HG03558 (cell line): Measurements from ENCODE around the gene TOPAZ1.
"Not testable (repeated sequence)": the region's sequence is repeated elsewhere in the genome, so short reads cannot be mapped to it uniquely, and the experiment has no call there.

ENCODE experiments used
- ATAC-seq: cut with Tn5 transposase; IDR thresholded peaks from one replicate; pipeline ENCODE4 v1.9.1; 2021; ENCODE audit warnings: moderate number of reproducible peaks; ENCODE audit not compliant: unreplicated experiment; ENCODE audit errors: extremely low read depth

Gene TOPAZ1

DNA sequence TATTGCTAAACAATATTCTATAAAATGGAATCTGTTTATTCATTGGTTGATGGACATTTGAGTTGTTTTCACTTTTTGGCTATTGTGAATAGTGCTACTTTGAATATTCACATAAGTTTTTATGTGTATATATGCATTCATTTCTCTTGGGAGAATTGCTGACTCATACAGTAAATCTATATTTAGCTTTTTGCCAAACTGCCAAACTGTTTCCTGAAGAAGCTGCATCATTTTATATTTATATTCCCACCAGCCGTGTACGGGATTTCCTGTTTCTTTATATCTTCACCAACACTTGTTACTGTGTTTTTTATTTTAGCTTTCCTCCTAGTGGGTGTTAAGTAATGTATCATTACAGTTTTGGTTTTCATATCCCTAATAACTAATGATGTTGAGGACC is 84.3 kb downstream of the TOPAZ1 start:
- ATAC-seq = no peak

DNA sequence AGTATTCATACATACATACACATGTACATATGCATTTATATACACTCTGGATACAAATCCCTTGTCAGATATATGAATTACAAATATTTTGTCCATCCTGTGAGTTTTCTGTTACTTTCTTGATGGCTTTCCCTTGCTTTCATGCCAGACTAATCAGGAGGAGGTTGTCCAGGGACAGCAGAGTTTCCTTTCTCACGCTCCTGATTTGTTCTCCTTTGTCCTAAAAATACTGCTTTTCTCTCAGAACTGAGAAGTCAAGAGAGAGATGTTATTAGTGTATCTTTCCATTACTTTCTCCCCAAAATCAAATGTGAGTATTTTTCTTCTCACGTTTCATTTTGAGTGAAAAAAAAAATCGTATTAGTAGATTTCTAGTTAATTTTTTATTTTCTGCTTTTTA is 84.8 kb downstream of the TOPAZ1 start:
- no peak for ATAC-seq

DNA sequence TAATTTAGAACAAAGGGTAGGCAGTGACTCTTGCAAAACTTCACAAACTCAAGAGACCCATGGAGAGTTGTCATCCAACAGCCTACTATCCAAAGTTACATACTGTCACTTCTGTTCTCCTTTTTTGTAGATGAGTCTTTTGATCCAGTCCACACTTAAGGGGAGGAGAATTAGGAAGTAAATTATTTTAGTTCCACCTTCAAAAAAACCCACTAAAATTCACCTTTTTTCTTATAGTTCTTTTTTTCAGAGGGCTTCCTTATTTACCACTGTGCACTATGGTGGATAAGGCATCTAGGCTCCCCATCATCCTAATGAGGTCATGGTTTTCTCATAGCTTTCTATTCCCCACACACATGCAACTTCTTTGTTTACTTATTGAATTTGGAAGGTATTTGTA is 88.3 kb downstream of the TOPAZ1 start:
- no peak for ATAC-seq

DNA sequence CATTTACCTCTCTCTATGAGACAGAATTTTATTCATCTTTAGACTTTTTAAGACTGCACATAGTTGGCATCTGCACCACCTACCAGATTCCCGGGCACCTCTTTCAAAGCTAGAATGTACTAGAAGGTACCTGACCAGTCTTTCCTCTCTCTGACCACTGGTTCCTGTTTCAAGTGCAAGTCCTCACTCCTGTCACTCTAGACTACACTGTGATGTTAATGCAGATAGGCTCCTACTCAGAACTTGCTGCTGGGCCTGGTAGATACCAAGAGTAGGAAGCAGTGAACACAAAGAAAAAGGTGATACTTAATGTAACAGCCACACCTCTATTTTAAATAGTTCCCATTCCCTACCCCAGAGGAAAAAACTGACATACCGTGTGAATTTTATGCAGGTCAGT is 88.8 kb downstream of the TOPAZ1 start:
- ATAC-seq = no peak

DNA sequence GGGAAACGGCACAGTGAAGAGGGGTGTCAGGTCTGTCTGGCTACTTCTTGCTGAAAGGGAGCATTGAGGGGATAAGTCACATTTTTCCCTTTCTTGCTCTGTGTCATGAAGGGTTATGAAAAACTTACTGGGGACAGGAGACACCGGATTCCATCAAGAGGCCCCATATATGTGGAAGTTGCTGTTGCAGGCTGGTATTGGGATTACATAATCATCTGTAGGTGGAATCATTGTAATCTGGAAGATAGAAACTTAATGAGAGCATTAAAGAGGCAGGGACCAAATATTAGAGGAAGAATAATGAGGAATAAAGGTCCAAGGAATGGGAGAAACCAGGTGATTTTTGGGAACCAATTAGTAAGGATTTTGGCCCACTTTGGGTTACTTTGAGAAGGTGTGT is 92.6 kb downstream of the TOPAZ1 start:
- no peak for ATAC-seq

DNA sequence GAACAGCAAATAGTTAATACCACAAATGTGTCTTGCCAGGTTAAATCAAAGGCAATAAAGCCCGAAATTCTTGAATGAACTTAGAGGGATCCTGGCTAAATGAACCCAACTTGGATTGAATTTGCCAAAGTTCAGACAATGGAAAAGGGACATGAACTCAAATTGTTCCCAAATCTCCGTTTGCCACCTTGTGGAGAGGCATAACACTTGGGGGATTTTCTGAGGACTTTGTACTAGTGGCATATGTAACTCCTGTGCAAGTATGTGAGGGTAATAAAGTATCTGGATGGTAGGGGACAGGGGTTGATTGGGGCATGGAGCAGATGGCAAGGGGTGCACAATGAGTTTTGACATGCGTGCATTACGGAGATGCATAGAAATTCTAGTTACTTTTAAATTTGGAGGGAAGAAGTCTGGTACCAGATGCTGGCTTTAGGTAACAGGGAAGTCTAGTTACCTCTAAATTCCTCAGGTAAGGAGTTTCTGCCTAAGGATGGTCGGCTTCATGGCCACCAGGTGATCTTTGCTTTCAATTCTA is 95.6 kb downstream of the TOPAZ1 start:
- ATAC-seq = no peak

DNA sequence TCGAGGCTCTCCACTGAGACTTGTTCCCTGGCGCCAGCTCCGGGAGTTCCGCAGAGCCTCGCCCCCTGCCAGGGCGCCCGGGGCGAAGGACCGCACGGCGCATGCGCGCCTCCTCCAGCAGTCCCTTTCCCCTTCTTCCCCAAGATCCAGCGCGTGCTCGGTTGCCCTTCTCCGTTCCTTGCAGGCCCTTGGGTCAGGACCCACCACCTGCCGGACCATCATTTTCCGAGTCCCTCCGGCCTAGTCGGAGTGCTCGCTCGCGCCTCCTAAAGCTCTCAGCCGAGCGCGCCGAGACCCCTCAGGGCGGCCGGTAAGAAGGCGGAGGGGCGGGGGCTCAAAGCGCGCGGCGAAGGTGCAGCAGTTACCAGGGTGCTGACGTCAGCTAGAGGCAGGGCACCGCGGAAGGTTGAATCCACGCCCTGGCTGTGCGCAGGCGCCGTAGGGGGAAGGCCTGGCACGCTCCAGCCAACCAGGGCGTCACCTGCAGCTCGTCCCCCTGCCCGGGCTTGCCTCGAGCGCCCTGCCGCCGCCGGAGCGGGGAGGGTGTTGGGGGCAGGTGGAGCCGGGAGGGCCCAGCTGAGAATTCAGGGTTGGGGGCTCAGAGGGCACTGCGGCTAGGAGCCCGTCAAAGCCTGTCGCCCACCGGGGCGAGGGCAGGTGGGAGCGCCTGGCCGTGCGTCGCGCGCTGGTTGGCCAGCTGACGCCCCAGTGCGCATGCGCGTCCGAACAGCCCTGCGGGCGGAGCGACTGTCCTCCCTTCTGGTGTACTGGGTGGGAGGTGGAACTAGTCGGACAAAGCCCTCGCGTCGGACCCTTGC is 96.5 kb downstream of the TOPAZ1 start, which contains the start of gene TCAIM:
TSS of gene TCAIM (plus strand) at position 757 of the 818 bp plus-strand sequence. CDS start 16,017 bp downstream, outside the sequence.
- peak; percentile 84 for ATAC-seq

DNA sequence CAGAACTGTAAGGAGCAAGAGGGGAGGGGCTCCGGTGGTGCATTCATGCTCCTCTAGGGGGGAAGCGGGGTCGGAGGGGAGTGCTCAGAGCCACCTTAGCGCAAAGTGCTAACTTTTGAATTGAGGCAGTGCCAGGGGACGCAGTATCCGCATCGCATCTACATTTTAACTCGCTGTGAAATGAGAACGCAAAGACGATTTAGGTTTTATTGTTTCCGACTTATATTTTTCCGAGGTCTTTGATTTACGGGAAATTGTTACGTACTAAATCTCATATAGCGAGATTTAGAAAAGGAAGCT is 97.1 kb downstream of the TOPAZ1 start:
- ATAC-seq = no peak

DNA sequence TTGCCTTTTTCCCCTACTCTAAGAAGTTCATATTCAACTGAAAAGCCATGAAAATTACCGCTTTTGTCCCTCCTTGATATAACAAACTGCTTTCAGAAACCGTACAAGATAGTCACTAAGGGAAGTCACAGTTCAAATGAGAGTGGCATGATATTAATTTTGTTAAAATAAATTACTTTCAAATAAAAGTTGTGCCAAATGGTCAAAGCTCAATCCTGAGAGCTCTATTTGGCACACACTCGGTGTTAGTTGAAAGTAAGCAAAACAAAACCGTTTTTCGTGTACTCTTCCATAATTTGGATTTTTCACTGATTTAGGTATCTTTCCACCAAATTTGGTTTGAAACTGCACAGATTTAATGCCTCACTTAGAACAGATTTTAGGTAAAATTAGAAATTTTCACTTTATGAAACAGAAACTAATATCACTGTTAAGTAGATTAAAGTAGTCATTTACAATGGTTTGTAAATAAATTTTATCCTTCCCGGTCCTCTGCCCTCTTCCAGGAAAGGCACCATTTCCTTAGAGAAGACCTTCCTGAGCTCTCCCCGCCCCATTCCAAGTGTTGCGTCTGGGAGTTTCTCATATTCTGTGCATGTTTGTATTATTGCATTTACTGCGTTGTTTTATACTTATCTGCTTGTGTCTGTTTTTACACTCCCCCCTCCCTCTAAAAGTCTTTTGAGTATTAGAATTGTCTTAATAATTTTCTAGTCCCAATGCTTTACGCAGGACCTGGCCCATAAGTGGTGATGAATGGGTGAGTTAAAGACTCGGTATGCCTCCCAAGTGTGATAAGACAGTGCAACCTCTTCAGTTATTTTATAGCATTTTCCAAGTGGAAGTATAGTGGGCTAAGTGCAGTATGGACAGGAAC is 97.7 kb downstream of the TOPAZ1 start:
- ATAC-seq = no peak

DNA sequence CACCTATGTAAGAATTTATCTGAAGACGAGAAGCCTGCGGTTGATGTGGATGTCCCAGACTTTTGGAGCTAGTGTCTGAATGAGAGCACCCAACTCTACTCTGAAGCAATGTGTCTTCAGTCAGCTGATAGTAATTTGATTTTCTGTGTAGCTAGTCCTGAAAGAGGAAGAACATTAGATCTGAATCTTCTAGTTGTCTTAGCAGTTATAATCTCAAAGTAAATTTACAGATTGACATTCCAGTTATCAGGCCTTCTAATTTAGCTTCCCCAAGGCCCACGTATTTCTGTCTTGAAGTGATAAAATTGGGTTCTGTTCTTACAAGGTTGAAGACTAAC is 98.3 kb downstream of the TOPAZ1 start:
- no peak for ATAC-seq

DNA sequence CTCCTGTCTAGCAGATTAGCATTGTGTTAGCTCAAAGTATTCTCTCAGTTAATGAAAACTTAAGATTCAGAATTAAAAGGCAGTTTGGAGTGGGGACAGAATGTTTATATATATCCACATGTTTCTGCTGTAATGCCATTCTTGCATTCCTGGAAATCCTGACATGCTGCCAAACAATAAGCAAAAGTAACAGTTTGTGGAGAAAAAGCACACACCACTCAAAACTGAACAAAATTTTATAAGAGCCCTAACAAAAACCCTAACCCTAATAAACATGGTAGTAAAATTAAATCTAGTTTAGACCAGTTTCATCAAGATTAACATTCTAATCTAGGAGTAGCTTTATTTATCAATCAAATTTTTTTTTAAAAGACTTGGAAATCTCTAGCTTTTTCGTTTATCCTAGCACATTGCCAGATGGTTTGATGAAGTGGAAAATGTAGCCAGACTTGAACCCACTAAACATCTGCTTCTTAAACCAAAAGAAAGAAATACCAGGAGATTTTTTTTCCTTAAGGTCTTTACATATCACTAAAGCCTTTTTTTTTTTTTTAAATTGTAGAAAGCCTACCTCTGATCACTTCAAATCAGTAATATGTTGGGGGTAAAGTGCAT is 100.6 kb downstream of the TOPAZ1 start:
- ATAC-seq = no peak

DNA sequence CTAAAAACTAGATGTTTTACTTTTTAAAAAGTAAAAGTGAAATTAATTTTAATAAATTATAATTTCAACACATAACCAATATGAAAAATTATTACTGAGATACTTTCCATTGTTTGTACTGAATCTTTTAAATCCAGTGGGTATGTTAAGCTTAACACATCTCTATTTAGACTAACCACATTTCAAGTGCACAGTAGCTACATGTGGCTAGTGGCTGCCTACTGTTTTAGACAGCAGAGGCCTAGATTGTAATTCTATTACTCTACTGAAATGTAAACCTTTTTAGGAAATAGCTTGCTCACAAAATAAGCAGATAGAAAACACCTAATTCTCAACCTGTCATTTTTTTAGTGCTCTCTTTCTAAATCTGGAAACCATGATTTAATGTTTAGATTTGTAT is 101.7 kb downstream of the TOPAZ1 start:
- no peak for ATAC-seq

DNA sequence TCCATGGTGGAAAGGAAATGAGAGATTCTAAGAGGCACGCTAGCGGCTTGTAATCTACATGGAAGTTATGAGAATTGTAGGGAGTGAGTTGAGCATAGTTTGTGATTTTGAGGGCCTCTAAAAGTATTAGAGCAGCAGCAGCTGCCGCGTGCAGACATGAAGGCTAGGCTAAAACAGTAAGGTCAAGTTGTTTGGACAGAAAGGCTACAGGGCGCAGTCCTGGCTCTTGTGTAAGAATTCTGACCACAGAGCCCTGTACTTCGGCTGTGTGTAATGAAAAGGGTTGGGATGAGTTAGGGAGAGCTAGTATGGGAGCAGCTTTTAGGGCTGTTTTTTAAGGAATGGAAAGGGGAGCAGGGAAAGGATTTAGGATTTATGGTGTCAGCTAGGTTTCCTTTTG is 104.9 kb downstream of the TOPAZ1 start:
- not testable (repeated sequence) for ATAC-seq

DNA sequence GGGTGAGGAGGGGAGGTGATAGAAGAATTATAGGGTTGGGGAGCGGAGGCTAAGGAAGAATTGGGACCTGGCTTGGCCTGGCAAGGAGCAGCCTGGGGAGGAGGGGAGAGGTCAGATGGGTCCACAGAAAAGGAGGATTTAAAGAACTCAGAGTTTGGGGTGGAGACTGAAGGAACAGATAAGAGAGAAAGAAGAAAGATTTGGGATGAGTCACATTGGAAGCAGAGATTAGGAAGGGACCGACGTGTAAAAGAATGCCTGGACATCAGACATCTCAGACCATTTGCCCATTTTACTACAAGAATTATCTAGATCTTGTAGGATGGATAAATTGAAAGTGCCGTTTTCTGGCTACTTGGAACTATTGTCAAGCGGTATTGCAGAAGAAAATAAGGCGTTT is 107.3 kb downstream of the TOPAZ1 start:
- ATAC-seq = no peak

DNA sequence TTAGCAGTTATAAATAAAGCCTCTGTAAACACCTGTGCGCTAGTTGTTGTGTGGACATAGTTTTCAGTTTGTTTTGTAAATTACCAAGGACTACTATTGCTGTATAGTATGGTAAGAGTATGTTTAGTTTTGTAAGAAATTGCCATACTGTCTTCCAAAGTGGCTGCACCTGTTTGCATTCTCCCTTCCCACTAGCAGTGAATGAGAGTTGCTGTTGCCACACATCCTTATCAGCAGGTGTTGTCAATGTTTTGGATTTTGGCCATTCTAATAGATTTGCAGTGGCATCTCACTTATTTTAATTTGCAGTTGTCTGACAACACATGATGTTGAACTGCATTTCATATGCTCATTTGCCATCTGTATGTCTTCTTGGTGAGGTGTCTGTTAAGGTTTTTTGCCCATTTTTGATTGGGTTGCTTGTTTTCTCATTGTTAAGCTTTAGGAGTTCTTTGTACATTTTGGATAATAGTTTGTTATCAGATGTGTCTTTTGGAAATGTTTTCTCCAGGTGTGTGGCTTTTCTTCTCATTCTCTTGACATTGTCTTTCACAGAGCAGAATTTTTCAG is 111.8 kb downstream of the TOPAZ1 start:
- no peak for ATAC-seq

DNA sequence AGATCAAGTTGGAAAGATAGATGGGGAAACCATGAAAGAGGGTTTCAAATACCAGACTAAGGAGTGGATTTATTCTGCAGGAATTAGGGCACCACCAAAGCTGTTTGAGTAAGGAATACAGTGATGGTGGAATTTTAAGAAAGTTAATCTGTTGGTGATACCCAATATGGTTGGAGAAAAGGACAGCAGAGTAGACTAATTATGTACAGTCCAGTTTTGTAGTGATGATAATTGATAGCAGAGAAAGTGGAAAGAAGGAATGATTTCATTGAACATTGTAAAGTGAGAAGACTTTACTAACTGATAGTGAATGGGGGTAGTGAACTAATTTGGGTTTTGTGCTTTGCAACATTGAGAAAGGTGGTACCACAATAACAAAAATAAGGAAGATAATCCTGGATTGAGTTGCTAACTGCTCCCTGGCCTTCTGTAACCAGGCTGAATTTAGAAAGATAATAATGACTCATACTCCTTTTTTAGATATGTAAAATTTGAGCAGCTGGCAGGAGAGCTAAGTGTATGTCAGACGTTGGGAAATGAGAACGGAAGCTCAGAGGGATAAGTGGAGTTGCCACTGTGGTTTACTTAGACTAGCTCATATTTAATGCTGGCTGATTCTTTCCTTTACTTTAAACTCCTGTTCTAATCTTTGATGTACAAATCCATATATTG is 113.8 kb downstream of the TOPAZ1 start:
- ATAC-seq = no peak

DNA sequence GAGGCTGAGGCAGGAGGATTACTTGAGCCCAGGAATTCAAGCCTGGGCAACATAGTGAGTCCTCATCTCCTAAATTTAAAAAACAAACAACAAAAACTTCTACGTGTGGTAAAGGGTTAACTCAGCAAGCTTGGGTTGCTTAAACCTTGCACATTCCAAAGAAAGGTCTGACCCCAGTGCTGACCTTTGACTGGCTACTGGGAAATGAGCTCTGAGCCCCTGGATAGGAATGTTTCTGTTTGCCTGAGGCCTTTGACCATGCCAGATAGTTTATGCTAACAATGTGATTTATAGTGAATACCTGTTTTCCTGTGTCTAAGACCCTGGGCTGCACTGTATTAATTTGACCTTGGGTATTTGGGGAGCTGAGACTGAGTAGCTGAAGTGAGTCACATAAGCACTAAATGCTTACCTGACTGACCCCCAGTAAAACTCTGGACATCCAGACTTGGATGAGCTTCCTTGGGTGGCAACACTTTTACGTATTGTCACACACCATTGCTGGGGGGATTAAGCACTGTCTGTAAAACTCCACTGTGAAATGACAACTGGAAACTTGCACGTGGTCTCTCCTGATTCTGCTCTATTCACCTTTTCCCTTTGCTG is 117.6 kb downstream of the TOPAZ1 start:
- ATAC-seq = no peak

DNA sequence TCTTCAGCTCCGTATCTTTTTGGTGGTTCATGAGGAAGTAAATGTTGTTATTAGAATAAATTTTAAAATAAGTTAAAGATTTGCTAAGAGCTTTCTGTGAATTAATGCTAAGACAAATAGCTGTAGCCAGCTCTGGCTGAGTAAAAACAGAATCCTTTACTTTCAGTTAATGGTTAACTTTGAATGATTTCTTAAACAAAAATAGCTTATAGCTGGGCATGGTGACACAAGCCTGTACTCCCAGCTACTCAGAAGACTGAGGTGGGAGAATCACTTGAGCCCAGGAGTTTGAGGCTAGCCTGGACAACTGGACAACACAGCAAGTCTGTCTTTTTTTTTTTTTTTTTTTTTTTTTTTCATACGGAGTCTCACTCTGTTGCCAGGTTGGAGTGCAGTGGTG is 121.9 kb downstream of the TOPAZ1 start:
- no peak for ATAC-seq

DNA sequence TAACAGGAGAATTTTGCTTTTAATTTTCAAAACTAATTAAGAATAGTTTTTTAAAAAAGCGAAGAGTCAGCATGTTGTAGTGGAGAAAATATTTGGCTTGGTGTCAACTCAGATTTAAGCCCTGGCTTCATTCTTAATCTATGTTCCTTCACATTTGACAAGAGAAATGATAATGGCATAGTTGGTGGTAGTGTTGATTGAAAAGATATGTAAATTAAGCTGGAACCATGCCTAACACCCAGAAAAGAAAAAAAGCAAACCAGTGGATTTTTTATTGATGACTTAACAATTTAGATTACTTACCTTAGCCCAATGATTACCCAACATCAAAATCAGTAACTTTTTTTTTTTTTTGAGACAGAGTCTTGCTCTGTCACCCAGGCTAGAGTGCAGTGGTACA is 124.3 kb downstream of the TOPAZ1 start:
- no peak for ATAC-seq

DNA sequence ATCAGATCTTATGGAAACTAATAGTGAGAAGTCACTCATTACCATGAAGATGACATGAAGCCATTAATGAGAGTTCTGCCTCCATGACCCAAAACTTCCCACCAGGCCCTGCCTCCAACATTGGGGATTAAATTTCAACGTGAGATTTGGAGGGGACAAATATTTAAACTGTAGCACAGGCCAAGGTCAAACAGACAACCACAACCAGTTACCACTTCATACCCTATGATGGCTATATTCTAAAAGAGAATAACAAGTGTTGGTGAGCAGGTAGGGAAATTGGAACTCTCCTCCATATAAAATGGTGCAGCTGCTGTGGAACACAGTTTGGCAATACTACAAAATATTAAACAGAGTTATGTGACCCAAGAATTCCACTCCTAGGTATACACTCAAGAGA is 133.8 kb downstream of the TOPAZ1 start:
- no peak for ATAC-seq
